Astrocyte (in vitro differentiated cells and primary cell): Measurements from ENCODE around the gene XXYLT1. TPM values are rescaled to one million over a fixed set of nuclear protein-coding genes. Genes with fewer than 3 reads are reported as not detected.

Experiments
- DNase-seq: peaks from one replicate; pipeline ENCODE4 v3.0.0-alpha.2; 2010; ENCODE audit warnings: low read depth
- FAIRE-seq: peaks from 2 replicates; lab custom pipeline; 2011; peaks lifted over from hg19 to GRCh38; lab: Jason Lieb, UNC
- H2AFZ ChIP-seq: 2 replicates; pipeline ENCODE4 v1.6.0; 2012; ENCODE audit warnings: low read depth, low read length, inconsistent platforms
- H3K27ac ChIP-seq: 2 replicates; pipeline ENCODE4 v1.5.1; 2011; ENCODE audit warnings: low read depth, low read length, inconsistent platforms
- H3K27me3 ChIP-seq: 2 replicates; pipeline ENCODE4 v1.6.0; 2011; ENCODE audit warnings: low read length, inconsistent platforms; ENCODE audit not compliant: insufficient read depth
- H3K36me3 ChIP-seq: 2 replicates; pipeline ENCODE4 v1.5.1; 2011; ENCODE audit warnings: low read length, inconsistent platforms; ENCODE audit not compliant: insufficient read depth
- H3K4me1 ChIP-seq: 2 replicates; pipeline ENCODE4 v1.5.1; 2011; ENCODE audit warnings: low read length, inconsistent platforms; ENCODE audit not compliant: insufficient read depth
- H3K4me2 ChIP-seq: 2 replicates; pipeline ENCODE4 v1.6.0; 2012; ENCODE audit warnings: low read length, inconsistent platforms
- H3K4me3 ChIP-seq: 2 replicates; pipeline ENCODE4 v1.5.1; 2011; ENCODE audit warnings: low read depth, mild to moderate bottlenecking, low read length, inconsistent platforms; ENCODE audit not compliant: insufficient read depth
- H3K79me2 ChIP-seq: 2 replicates; pipeline ENCODE4 v1.6.0; 2012; ENCODE audit warnings: mild to moderate bottlenecking, low read length, inconsistent platforms; ENCODE audit not compliant: insufficient read depth
- H3K9ac ChIP-seq: 2 replicates; pipeline ENCODE4 v1.6.0; 2012; ENCODE audit warnings: mild to moderate bottlenecking, low read length, inconsistent platforms
- H3K9me3 ChIP-seq: 2 replicates; pipeline ENCODE4 v1.5.1; 2012; ENCODE audit warnings: low read depth, mild to moderate bottlenecking, low read length, inconsistent platforms; ENCODE audit not compliant: insufficient read depth
- H4K20me1 ChIP-seq: 2 replicates; pipeline ENCODE4 v1.6.0; 2012; ENCODE audit warnings: low read length, inconsistent platforms; ENCODE audit not compliant: insufficient read depth
- H3K27ac Mint-ChIP-seq: one replicate; pipeline ENCODE4 v1.8.0; 2021; ENCODE audit warnings: mild to moderate bottlenecking, mixed read lengths; ENCODE audit not compliant: unreplicated experiment
- H3K27me3 Mint-ChIP-seq: one replicate; pipeline ENCODE4 v1.8.0; 2021; ENCODE audit warnings: low read depth, mixed read lengths; ENCODE audit not compliant: unreplicated experiment
- H3K36me3 Mint-ChIP-seq: one replicate; pipeline ENCODE4 v1.8.0; 2021; ENCODE audit warnings: low read depth, mixed read lengths; ENCODE audit not compliant: unreplicated experiment
- H3K4me1 Mint-ChIP-seq: one replicate; pipeline ENCODE4 v1.8.0; 2021; ENCODE audit warnings: low read depth, mixed read lengths; ENCODE audit not compliant: unreplicated experiment
- H3K4me3 Mint-ChIP-seq: one replicate; pipeline ENCODE4 v1.8.0; 2021; ENCODE audit warnings: mild to moderate bottlenecking, moderate library complexity, mixed read lengths; ENCODE audit not compliant: unreplicated experiment
- H3K9me3 Mint-ChIP-seq: one replicate; pipeline ENCODE4 v1.8.0; 2021; ENCODE audit warnings: mild to moderate bottlenecking, mixed read lengths; ENCODE audit not compliant: unreplicated experiment
- EZH2 ChIP-seq: IDR thresholded peaks from 2 replicates; pipeline ENCODE4 v1.6.1; 2012; ENCODE audit warnings: mild to moderate bottlenecking, low read length, inconsistent platforms; ENCODE audit not compliant: insufficient read depth
- total RNA-seq: library from RNA; stranded (reverse); gene quantifications from 2 replicates; pipeline ENCODE4 v1.2.1, GENCODE V29; 2021
- TF ChIP-seq, protein P1 (sequence below): IDR thresholded peaks from 2 replicates; pipeline ENCODE4 v1.5.1; 2011; ENCODE audit warnings: low read depth, mild to moderate bottlenecking, inconsistent platforms, low read length, moderate library complexity; ENCODE audit not compliant: insufficient read depth

Gene XXYLT1
- total RNA-seq, 1 donor from 2014 or later: 26.2 TPM

DNA sequence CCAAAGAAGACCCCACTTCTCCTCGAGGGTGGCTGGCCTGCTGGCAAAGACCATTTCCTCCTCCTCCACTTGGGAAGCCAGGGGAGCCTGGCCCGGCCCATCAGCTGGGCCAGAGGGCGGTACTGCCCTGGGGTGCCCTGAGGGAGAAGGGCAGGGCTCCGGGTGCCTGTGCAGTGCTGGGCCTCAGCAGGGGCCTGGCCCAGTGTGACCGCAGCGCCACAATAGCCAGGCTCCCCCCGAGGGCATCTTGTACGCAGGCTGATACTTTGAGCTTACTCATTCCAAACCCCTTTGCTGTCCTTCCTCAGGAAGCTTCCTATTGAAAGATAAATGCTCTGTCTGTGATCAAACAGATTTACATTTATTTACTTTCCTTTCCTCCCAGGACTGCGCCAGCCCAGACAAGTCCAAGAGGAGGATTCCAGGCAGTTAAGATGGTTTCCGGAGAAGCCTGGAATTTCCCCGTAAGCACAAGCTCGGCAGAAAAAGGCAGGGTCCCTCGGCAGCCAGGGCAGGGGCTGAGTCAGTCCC lies 240.1 kb downstream of the XXYLT1 start:
- Histone ChIP-seq H3K9ac (no peak overlapping the region), H4K20me1 (no peaks in the 10 kb centered on the region), H3K36me3 (no peaks in the 10 kb centered on the region), H3K4me3 (no peak overlapping the region), H3K4me1 (peaks cover 10% of the 10 kb centered on the region), H3K79me2 (no peaks in the 10 kb centered on the region), H3K27ac (no peak overlapping the region), H3K9me3 (no peaks in the 10 kb centered on the region), H3K4me2 (peak overlapping the region; percentile 38), H3K27me3 (peaks cover 3% of the 10 kb centered on the region), H2AFZ (no peak overlapping the region)
- Mint-ChIP-seq H3K9me3 (no peaks in the 10 kb centered on the region), H3K27me3 (peaks cover 18% of the 10 kb centered on the region), H3K27ac (no peak overlapping the region), H3K4me3 (no peak overlapping the region), H3K4me1 (peaks cover 13% of the 10 kb centered on the region), H3K36me3 (no peaks in the 10 kb centered on the region)
- DNase-seq (no peak), FAIRE-seq (no peak)
- TF ChIP-seq EZH2: no peak
- TF ChIP-seq, protein P1, sequence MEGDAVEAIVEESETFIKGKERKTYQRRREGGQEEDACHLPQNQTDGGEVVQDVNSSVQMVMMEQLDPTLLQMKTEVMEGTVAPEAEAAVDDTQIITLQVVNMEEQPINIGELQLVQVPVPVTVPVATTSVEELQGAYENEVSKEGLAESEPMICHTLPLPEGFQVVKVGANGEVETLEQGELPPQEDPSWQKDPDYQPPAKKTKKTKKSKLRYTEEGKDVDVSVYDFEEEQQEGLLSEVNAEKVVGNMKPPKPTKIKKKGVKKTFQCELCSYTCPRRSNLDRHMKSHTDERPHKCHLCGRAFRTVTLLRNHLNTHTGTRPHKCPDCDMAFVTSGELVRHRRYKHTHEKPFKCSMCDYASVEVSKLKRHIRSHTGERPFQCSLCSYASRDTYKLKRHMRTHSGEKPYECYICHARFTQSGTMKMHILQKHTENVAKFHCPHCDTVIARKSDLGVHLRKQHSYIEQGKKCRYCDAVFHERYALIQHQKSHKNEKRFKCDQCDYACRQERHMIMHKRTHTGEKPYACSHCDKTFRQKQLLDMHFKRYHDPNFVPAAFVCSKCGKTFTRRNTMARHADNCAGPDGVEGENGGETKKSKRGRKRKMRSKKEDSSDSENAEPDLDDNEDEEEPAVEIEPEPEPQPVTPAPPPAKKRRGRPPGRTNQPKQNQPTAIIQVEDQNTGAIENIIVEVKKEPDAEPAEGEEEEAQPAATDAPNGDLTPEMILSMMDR: no peak

DNA sequence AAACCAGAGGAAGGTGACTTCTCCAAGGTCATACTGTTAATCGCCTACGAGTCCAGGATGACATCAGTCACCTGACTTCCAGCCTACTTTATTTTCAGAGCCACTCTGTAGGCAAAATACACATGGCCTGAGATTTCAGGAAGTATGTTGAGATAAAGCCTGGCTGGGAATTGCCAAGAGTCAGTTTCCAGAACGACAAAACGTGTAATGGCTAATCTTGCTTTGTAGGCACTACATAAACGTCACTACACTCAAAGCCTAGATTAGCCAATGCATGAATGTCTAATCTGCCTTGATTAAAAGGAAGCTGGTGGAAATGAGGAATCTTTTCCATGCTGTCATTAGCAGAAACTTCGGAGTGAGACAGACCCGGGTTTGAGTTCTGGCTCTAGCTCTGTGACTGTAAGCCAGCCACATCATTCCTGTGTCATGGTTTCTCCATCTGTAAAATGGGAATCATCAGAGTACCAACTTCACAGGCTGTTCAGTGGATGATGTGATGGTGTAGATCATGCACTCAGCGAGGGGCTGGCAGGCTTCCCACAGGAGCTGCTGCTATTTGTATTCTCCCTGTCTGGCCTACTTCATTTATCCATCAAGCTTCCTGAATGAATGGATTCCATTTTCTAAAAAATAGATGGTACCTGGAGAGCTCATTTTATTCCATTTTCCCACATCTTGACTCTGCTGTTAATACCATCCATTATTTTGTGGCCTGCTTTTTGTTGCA lies 241.9 kb downstream of the XXYLT1 start:
- H3K27me3 ChIP-seq: peaks cover 3% of the 10 kb centered on the region
- H3K27ac ChIP-seq: no peak overlapping the region
- peaks cover under 1% of the 10 kb centered on the region for H3K9me3 ChIP-seq
- no peak overlapping the region for H3K9ac ChIP-seq
- FAIRE-seq (no peak), DNase-seq (no peak)
- H3K4me2 ChIP-seq: no peak overlapping the region
- Mint-ChIP-seq H3K27ac (no peak overlapping the region), H3K4me3 (no peak overlapping the region), H3K27me3 (peaks cover 18% of the 10 kb centered on the region), H3K9me3 (no peaks in the 10 kb centered on the region), H3K36me3 (no peaks in the 10 kb centered on the region), H3K4me1 (peaks cover 13% of the 10 kb centered on the region)
- no peak overlapping the region for H3K4me3 ChIP-seq
- H3K79me2 ChIP-seq: no peaks in the 10 kb centered on the region
- H2AFZ ChIP-seq: no peak overlapping the region
- H4K20me1 ChIP-seq: no peaks in the 10 kb centered on the region
- TF ChIP-seq EZH2: no peak
- TF ChIP-seq, protein P1: no peak
- peaks cover 10% of the 10 kb centered on the region for H3K4me1 ChIP-seq
- H3K36me3 ChIP-seq: no peaks in the 10 kb centered on the region

DNA sequence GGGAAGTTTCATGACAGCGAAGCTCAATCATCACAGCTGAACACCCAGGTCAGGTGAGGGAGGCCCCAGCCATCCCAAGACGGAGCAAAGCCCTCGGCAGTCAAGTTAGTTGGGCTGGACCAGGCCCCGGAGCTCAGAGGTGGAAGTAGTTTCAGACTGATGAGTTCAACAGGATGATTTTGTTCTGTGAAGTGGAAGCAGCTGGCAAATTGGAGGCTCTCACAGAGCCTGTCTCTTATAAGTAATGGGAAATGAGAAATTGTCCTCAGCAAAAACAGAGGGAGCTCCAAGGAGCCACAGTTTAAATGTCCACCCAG lies 245.1 kb downstream of the XXYLT1 start:
- H3K36me3 ChIP-seq: no peaks in the 10 kb centered on the region
- no peaks in the 10 kb centered on the region for H3K79me2 ChIP-seq
- no peak overlapping the region for H3K4me2 ChIP-seq
- no peak overlapping the region for H3K27ac ChIP-seq
- Mint-ChIP-seq H3K27me3 (peaks cover 32% of the 10 kb centered on the region), H3K9me3 (peaks cover 1% of the 10 kb centered on the region), H3K36me3 (no peaks in the 10 kb centered on the region), H3K4me3 (no peak overlapping the region), H3K27ac (no peak overlapping the region), H3K4me1 (peaks cover 3% of the 10 kb centered on the region)
- H3K4me1 ChIP-seq: no peaks in the 10 kb centered on the region
- DNase-seq: no peak
- H2AFZ ChIP-seq: no peak overlapping the region
- no peak for FAIRE-seq
- peaks cover 6% of the 10 kb centered on the region for H3K27me3 ChIP-seq
- no peak for TF ChIP-seq EZH2
- TF ChIP-seq, protein P1: no peak
- peaks cover 4% of the 10 kb centered on the region for H3K9me3 ChIP-seq
- H4K20me1 ChIP-seq: no peaks in the 10 kb centered on the region
- H3K9ac ChIP-seq: no peak overlapping the region
- H3K4me3 ChIP-seq: no peak overlapping the region
